ENCODE measurements around the gene U2AF2.

U2AF2 gene

DNA sequence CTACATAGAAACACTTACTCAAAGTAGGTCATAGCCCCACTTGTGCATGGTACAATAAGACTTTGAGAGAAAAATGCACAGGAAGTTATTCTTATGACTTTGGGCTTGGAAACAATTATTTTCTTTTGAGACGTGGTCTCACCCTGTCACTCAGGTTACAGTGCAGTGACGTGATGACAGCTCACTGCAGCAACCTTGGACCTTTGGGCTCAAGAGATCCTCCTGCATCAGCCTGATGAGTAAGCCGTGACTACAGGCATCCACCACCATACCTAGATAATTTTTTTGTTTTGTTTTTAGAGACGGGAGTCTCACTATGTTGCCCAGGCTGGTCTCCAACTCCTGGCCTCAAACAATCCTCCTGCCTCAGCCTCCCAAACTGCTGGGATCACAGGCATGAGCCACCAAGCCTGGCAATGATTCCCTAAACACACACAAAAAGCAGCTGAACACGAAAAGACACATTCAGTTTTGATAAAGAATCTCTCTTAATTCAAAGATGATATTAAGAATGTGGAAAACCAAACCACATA, 65.4 kb downstream of the U2AF2 start:
- DNase-seq, result no peak

DNA sequence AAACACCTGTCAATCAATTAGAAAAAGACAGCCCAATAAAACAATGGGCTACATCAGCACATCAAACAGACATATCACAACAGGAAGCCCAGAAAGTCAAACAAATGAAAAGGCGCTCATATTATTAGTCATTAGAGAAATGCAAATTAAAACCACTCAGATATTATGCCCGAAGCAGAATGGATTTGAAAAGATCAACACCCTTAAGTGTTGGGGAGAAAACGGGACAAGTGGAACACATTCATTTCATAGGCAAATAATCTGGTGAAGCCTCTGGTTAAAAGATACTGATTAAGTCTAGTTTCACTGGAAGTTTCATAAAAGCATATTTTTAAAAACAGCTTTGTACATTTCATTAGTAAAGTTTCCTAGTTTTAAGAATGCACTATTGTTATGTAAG, 66.0 kb downstream of the U2AF2 start:
- DNase-seq, result no peak

DNA sequence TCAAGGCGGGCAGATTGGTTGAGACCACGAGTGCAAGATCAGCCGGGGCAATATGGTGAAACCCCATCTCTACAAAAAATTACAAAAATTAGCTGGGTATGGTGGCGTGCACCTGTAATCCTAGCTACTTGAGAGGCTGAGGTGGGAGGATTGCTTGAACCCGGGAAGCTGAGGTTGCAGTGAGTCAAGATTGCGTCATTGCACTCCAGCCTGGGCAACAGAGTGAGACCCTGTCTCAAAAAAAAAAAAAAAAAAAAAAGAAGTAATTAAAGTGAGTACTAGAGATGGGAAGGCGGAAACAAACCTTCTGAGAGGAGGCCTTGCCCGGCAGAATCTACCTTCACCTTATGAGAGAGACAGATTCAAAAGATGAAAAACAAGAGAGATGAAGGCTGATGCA, 68.7 kb downstream of the U2AF2 start:
- DNase-seq, result no peak

Data from stimulated activated CD4-positive, alpha-beta T cell treated with anti-CD3 and anti-CD28 coated beads, Interleukin-15, amount 100 ng/mL, for 24 hours (primary cell).